ENCODE results near the gene PPP1R3G. TPM values are rescaled to one million over a fixed set of nuclear protein-coding genes. Genes with fewer than 3 reads are reported as not detected.

Gene PPP1R3G
- total and polyA plus RNA-seq, 2 donors (not counting 1 experiment from before 2014, with no cell fraction given), result 0.09 to 0.25 TPM

- Histone ChIP-seq H3K79me2 (ENCODE audit: control insufficient read depth, insufficient read depth, low read length) (no peaks in the 10 kb centered on the region), H3K36me3 (replicated peaks in 1 of 2; ENCODE audit: control extremely low read depth in 1 of 2, control insufficient read depth in 1 of 2, extremely low read depth in 1 of 2, insufficient read depth in 2 of 2, low read length in 1 of 2) (no peaks in the 10 kb centered on the region), H3K9me3 (ENCODE audit: control extremely low read depth in 1 of 3, control insufficient read depth in 2 of 3, insufficient read depth in 1 of 3, low read length in 2 of 3) (peaks cover 0 to 9% (median 0%) of the 10 kb centered on the region in 3 donors), H4K20me1 (ENCODE audit: control insufficient read depth, insufficient read depth, low read length, poor library complexity, severe bottlenecking) (no peaks in the 10 kb centered on the region), H2AFZ (ENCODE audit: insufficient read depth, low read depth, low read length, poor library complexity, severe bottlenecking) (no peak overlapping the region), H3K27ac (ENCODE audit: low read length in 2 of 2) (no peak overlapping the region), H3K4me3 (ENCODE audit: control extremely low read depth in 1 of 5, extremely low read depth in 1 of 5, insufficient read depth in 1 of 5, low read depth in 2 of 5, low read length in 4 of 5) (no peak overlapping the region), H3K9ac (ENCODE audit: low read length) (no peak overlapping the region), H3K27me3 (replicated peaks in 1 of 4; ENCODE audit: control extremely low read depth in 1 of 4, control insufficient read depth in 3 of 4, insufficient read depth in 4 of 4, low read length in 3 of 4) (peaks cover 0 to 34% (median 8%) of the 10 kb centered on the region in 4 experiments), H3K4me2 (replicated peaks; ENCODE audit: low read depth, low read length, poor library complexity, severe bottlenecking) (no peak overlapping the region), H3K4me1 (ENCODE audit: control insufficient read depth in 2 of 2, insufficient read depth in 2 of 2, low read length in 2 of 2) (peaks cover 41 to 53% of the 10 kb centered on the region in 2 donors)
- no CpG with 5 or more reads among the region's 3 CpGs for WGBS (ENCODE audit: insufficient coverage)
- ATAC-seq (ENCODE audit: low read depth), result no peak
- Mint-ChIP-seq H3K27ac (no peak overlapping the region), H3K27me3 (peaks cover 9% of the 10 kb centered on the region), H3K4me1 (peaks cover 42% of the 10 kb centered on the region), H3K4me3 (no peak overlapping the region), H3K9me3 (ENCODE audit: insufficient read depth) (no peaks in the 10 kb centered on the region)
- DNase-seq, result no peak
- CTCF ChIA-PET, result no interaction called here
- intact Hi-C loops (cut with micrococcal nuclease), result loop anchor here (10.0 kb wide), 1 partner anchor 46 kb away; no protein-coding TSS in a partner anchor
- POLR2A ChIA-PET, result no interaction called here
- TF ChIP-seq EZH2 (IDR thresholded peaks at IDR 0.05; ENCODE audit: borderline replicate concordance, insufficient read depth, low read depth, low read length, poor library complexity, severe bottlenecking) (no peak), CTCF (IDR thresholded peaks at IDR 0.05) (no peak)
These were observed 3.6 kb downstream of the PPP1R3G start for GRCh38 chr6:5088780-5089179.

DNA sequence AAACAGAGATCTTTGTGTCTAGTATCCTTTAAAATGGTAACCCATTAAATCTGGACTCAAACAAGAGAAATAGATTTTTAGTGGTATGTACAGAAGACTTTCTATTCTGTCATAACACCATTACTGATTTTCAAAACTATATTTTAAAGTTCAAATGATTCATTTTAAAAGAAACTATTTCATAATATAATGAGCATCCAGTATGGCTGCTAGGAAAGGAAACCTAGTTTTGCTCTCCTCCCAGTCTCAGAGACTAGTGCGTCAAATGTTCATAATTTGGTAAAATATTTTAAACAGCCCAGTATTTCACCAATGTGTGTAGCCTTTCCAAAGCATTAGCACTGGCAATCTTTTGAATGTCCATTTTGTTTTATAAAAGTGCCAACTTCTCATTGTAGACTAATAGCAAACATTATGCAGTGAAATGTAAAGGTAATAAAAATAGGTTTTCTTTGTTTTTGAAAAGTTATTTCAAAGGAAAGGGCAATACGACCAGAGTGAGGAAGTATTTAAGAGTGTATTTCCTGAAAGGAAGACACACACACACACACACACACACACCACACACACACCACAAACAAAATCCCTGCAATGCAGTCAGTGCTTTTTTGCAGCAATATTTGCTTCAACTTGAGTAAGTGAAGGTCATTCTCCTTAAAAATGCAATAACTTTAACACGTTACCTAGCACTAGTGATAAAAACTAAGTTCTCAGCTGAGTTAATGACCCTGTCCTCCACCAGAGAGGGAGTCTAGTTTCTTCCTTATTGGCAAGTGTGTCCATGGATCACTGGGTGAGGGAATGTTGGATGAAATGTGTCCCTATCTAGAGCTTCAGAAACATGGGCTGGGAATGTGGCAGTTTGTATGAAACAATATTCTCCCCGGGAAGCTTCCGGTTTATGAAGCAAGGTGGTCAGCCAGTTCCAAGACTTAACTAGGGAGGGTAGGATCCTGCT lies 4.6 kb downstream of the PPP1R3G start:
- intact Hi-C loops (cut with micrococcal nuclease), result loop anchor here (10.0 kb wide), 1 partner anchor 45 kb away; no protein-coding TSS in a partner anchor
- Histone ChIP-seq H3K4me1 (ENCODE audit: control insufficient read depth in 2 of 2, insufficient read depth in 2 of 2, low read length in 2 of 2) (peaks cover 44 to 55% of the 10 kb centered on the region in 2 donors), H3K27ac (ENCODE audit: low read length in 2 of 2) (no peak overlapping the region), H2AFZ (ENCODE audit: insufficient read depth, low read depth, low read length, poor library complexity, severe bottlenecking) (no peak overlapping the region), H4K20me1 (ENCODE audit: control insufficient read depth, insufficient read depth, low read length, poor library complexity, severe bottlenecking) (no peaks in the 10 kb centered on the region), H3K4me3 (ENCODE audit: control extremely low read depth in 1 of 5, extremely low read depth in 1 of 5, insufficient read depth in 1 of 5, low read depth in 2 of 5, low read length in 4 of 5) (no peak overlapping the region), H3K79me2 (ENCODE audit: control insufficient read depth, insufficient read depth, low read length) (no peaks in the 10 kb centered on the region), H3K27me3 (replicated peaks in 1 of 4; ENCODE audit: control extremely low read depth in 1 of 4, control insufficient read depth in 3 of 4, insufficient read depth in 4 of 4, low read length in 3 of 4) (peaks cover 0 to 27% (median 8%) of the 10 kb centered on the region in 4 experiments), H3K36me3 (replicated peaks in 1 of 2; ENCODE audit: control extremely low read depth in 1 of 2, control insufficient read depth in 1 of 2, extremely low read depth in 1 of 2, insufficient read depth in 2 of 2, low read length in 1 of 2) (no peaks in the 10 kb centered on the region), H3K4me2 (replicated peaks; ENCODE audit: low read depth, low read length, poor library complexity, severe bottlenecking) (peak overlapping the region; percentile 24), H3K9me3 (ENCODE audit: control extremely low read depth in 1 of 3, control insufficient read depth in 2 of 3, insufficient read depth in 1 of 3, low read length in 2 of 3) (peaks cover 0 to 9% (median 0%) of the 10 kb centered on the region in 3 donors), H3K9ac (ENCODE audit: low read length) (no peak overlapping the region)
- no peak overlapping the region for H3K4me3 Mint-ChIP-seq
- ChIA-PET CTCF (no interaction called here), POLR2A (no interaction called here)
- 83% methylated on average over 2 of the region's 5 CpGs for WGBS (ENCODE audit: insufficient coverage)
- H3K9me3 Mint-ChIP-seq (ENCODE audit: insufficient read depth), result no peaks in the 10 kb centered on the region
- no peak for DNase-seq
- TF ChIP-seq CTCF (IDR thresholded peaks at IDR 0.05) (no peak), EZH2 (IDR thresholded peaks at IDR 0.05; ENCODE audit: borderline replicate concordance, insufficient read depth, low read depth, low read length, poor library complexity, severe bottlenecking) (no peak)
- peaks cover 46% of the 10 kb centered on the region for H3K4me1 Mint-ChIP-seq
- H3K27me3 Mint-ChIP-seq, result peaks cover 9% of the 10 kb centered on the region
- H3K27ac Mint-ChIP-seq, result no peak overlapping the region
- no peak for ATAC-seq (ENCODE audit: low read depth)
